Stimulated activated naive B cell treated with anti-CD40 and anti-IgM and Interleukin-4, amounts not matched to agents 10 μg/mL and 1 μg/mL and 100 μg/mL, for 72 hours (primary cell): ENCODE measurements around the gene NIFK.

Experiments
- ATAC-seq, 2 donors: fragments of 150-1000 bp; cut with Tn5 transposase; replicated peaks; 2 replicates each; pipeline ENCODE4 v1.10.0; 2021; ENCODE audit warnings: moderate library complexity in 1 of 2
- DNase-seq: peaks from one replicate; pipeline ENCODE4 v3.0.0; 2021
- H3K27ac Mint-ChIP-seq: one replicate; pipeline ENCODE4 v1.8.0; 2022; ENCODE audit warnings: mild to moderate bottlenecking, mixed read lengths
- H3K27me3 Mint-ChIP-seq, 2 donors: one replicate each; pipeline ENCODE4 v1.8.0; 2022; ENCODE audit warnings: mixed read lengths in 2 of 2
- H3K36me3 Mint-ChIP-seq, 2 donors: one replicate each; pipeline ENCODE4 v1.8.0; 2022; ENCODE audit warnings: mixed read lengths in 2 of 2, mild to moderate bottlenecking in 1 of 2
- H3K4me1 Mint-ChIP-seq, 2 donors: one replicate each; pipeline ENCODE4 v1.8.0; 2022; ENCODE audit warnings: mixed read lengths in 2 of 2, mild to moderate bottlenecking in 1 of 2
- H3K4me3 Mint-ChIP-seq, 2 donors: one replicate each; pipeline ENCODE4 v1.8.0; 2022; ENCODE audit warnings: mild to moderate bottlenecking in 2 of 2, mixed read lengths in 2 of 2, moderate library complexity in 1 of 2
- H3K9me3 Mint-ChIP-seq, 2 donors: one replicate each; pipeline ENCODE4 v1.8.0; 2022; ENCODE audit warnings: mixed read lengths in 2 of 2, mild to moderate bottlenecking in 1 of 2

NIFK gene

DNA sequence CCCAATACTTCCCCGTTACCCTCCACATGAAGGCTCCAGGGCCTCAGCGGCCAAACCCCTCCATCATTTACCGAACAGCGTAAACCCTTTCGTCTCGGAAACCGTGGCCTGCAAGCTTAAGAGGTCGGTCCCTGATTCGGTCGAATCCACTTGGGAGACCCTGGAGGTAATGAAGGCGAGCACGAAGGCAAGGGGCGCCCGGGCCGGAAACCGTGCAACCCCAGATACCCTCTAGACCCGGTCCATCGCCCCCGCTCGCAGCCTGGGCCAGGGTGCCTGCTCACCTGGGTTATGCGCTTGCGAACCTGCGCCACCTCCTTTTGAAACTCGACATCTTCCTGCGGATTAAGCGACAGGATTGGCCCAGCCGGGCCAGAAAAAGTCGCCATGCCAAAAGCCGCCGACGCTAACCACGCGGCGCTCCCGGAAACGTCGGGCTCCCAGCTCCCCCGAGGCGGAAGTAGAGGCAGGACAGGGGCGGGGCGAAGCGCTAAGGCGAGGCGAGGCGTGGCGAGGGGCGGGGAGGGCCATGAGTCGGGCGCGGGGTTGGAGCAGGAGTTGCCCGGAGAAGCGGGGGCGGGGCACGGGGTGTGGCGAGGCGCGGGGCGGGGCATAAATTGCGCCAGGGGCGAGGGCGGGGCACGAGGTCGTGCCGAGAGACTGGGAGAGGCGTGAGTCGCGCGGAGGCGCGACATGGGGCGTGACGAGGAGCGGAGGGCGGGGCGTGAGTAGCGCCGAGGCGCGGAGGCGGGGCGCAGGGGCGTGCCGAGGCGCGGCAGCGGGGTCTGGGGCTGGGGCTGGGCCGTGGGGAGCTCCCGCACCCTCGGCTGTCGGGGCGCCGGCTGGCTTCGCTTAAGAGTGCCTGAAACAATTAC lies at the start of gene NIFK:
NIFK (minus strand) TSS at position 414 of the 875 bp plus-strand sequence; CDS start at position 389, 25 bp downstream.
- Mint-ChIP-seq H3K27me3 (no peaks in the 10 kb centered on the region), H3K9me3 (no peaks in the 10 kb centered on the region), H3K4me3 (peak within 1 kb of the TSS; percentile 95 to 99), H3K27ac (peak within 1 kb of the TSS; percentile 99), H3K4me1 (peaks cover 14 to 30% of the 10 kb centered on the region in 2 donors), H3K36me3 (peaks cover 17 to 24% of the 10 kb centered on the region in 2 donors)
- peak; percentile 94 to 95 for ATAC-seq
- DNase-seq, result peak; percentile 97

DNA sequence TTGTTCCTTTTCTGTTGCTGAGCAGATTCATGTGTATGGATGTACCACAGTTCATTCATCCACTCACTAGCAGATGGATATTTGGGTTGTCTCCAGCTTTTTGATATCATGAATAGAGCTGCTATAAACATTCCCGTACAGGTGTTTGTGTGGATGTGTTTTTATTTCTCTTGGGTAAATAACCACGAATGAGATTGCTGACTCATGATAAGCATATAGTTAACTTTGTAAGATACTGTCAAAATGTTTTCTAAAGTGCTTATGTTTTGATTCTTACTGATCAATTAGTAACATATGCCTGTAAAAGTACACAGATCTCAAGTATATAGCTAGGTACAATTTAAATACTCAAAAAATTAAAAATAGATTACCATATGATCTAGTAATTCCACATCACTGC lies 46.5 kb upstream of the NIFK start:
- Mint-ChIP-seq H3K4me3 (no peak overlapping the region), H3K4me1 (no peaks in the 10 kb centered on the region), H3K27ac (no peak overlapping the region), H3K27me3 (peaks cover 3 to 22% of the 10 kb centered on the region in 2 donors), H3K36me3 (no peaks in the 10 kb centered on the region), H3K9me3 (no peaks in the 10 kb centered on the region)
- ATAC-seq, result no peak
- DNase-seq, result no peak

DNA sequence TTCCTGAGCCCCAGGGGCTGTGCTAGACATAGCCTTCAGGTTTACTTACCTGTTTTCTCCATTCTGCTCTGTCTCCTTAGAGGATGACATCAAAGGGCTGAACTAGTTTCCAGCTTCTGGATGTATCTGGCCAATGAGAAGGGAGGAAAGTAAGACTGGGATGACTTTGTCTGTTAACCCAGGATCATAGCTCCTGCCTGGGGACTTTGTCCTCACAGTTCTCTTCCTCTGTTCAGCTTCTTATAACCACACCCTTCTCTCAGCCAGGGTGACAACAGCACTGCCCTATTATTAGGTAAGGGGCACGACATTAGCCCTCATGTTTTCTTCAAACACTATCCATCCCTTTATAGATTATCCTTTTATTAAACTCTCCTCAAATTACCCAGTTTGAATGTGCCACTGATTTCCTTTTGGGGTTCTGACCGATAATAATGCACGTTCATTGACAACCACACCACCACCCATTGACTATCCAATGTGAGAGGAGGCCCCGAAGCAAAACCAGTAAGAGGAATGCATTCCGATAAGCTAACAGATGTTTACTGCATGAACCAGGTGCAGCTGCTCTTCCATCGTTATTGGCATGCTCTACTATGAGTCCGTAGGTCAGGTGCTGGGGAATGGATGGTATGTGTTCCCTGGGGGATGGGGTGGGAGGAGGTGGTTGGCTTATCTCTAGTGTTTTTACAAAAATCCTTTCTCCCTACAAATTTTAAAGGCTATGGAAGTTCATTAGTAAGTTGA lies 42.2 kb upstream of the NIFK start:
- Mint-ChIP-seq H3K9me3 (no peaks in the 10 kb centered on the region), H3K27ac (no peak overlapping the region), H3K4me1 (peaks cover 0 to 1% of the 10 kb centered on the region in 2 donors), H3K27me3 (peaks cover 0 to 5% of the 10 kb centered on the region in 2 donors), H3K4me3 (no peak overlapping the region), H3K36me3 (no peaks in the 10 kb centered on the region)
- ATAC-seq (no peak), DNase-seq (no peak)

DNA sequence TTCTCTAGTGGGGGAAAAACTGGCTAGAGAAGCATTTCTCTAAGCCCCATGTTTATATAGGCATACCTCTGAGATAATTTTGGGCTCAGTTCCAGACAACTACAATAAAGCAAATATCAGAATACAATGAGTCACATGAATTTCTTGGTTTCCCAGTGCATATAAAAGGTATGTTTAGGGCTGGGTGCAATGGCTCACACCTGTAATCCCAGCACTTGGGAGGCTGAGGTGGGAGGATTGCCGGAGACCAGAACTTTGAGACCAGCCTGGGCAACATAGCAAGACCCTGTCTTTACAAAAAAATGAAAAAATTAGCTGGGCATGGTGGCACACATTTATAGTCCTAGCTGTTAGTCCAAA lies 41.0 kb upstream of the NIFK start:
- Mint-ChIP-seq H3K27ac (no peak overlapping the region), H3K4me3 (no peak overlapping the region), H3K36me3 (peaks cover 0 to 3% of the 10 kb centered on the region in 2 donors), H3K27me3 (no peaks in the 10 kb centered on the region), H3K4me1 (peaks cover 0 to 1% of the 10 kb centered on the region in 2 donors), H3K9me3 (no peaks in the 10 kb centered on the region)
- ATAC-seq, result no peak
- no peak for DNase-seq

DNA sequence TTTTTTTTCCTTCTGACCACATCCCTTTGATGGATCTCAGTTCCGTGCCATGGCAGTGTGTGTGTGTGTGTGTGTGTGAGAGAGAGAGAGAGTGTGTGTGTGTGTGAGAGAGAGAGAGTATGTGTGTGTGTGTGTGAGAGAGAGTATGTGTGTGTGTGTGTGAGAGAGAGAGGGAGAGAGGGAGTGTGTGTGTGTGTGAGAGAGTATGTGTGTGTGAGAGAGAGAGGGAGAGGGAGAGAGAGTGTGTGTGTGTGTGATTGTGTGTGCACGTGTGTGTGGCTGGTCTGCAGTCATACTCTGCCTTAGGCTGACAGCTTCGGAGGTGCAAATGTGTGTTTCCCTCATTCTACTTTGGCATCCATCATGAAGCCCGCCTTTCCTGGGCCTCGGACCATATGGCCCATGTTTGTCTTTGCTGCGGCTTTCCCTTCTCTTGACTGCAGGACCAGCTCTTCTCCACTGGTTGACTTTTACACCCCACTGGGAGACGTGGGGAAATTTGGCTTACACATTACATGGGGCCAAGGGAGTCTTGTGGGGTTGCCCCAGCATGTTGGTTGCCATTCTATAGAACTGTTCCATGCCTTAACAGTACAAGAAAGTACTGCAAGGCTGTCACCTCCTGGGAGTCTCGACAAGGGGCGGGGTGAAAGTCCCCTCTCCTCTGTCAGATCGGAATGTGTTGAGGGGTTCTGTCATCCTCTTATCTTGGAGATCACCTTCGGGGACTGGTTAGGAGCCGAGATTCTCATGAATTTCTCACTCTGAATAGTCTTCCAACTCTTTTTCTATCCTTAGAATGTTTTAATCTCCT lies 40.4 kb upstream of the NIFK start:
- Mint-ChIP-seq H3K27ac (no peak overlapping the region), H3K4me1 (peaks cover 0 to 1% of the 10 kb centered on the region in 2 donors), H3K4me3 (no peak overlapping the region), H3K36me3 (peaks cover 0 to 3% of the 10 kb centered on the region in 2 donors), H3K27me3 (no peaks in the 10 kb centered on the region), H3K9me3 (no peaks in the 10 kb centered on the region)
- DNase-seq (no peak), ATAC-seq (no peak)

DNA sequence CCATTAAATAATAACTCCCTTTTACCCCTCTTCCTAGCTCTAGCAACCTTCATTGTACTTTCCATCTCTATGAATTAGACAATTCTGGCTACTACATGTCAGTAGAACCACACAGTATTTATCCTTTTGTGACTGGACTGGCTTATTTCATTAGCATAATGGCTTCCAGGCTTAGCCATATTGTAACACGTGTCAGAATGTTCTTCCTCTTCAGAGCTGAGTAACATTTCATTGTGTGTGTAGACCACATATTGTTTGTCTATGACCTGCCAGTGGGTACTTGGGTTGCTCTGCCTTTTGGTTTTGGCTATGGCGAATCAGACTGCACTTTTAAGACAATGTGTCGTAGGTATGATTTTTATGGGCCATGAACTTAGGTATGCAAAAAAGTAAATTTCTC lies 39.7 kb upstream of the NIFK start:
- DNase-seq, result no peak
- H3K9me3 Mint-ChIP-seq, result no peaks in the 10 kb centered on the region
- no peak overlapping the region for H3K4me3 Mint-ChIP-seq
- H3K27me3 Mint-ChIP-seq, result no peaks in the 10 kb centered on the region
- H3K36me3 Mint-ChIP-seq, result peaks cover 3 to 9% of the 10 kb centered on the region in 2 donors
- peak in 1 of 2 donors; percentile 27 for ATAC-seq
- H3K27ac Mint-ChIP-seq, result no peak overlapping the region
- peaks cover 0 to 1% of the 10 kb centered on the region in 2 donors for H3K4me1 Mint-ChIP-seq

GRCh38 chr2:121774235-121774634 lies 37.6 kb upstream of the NIFK start:
- Mint-ChIP-seq H3K4me1 (peaks cover 0 to 1% of the 10 kb centered on the region in 2 donors), H3K27me3 (no peaks in the 10 kb centered on the region), H3K9me3 (no peaks in the 10 kb centered on the region), H3K36me3 (peaks cover 9 to 18% of the 10 kb centered on the region in 2 donors), H3K27ac (no peak overlapping the region), H3K4me3 (no peak overlapping the region)
- no peak for DNase-seq
- no peak for ATAC-seq

DNA sequence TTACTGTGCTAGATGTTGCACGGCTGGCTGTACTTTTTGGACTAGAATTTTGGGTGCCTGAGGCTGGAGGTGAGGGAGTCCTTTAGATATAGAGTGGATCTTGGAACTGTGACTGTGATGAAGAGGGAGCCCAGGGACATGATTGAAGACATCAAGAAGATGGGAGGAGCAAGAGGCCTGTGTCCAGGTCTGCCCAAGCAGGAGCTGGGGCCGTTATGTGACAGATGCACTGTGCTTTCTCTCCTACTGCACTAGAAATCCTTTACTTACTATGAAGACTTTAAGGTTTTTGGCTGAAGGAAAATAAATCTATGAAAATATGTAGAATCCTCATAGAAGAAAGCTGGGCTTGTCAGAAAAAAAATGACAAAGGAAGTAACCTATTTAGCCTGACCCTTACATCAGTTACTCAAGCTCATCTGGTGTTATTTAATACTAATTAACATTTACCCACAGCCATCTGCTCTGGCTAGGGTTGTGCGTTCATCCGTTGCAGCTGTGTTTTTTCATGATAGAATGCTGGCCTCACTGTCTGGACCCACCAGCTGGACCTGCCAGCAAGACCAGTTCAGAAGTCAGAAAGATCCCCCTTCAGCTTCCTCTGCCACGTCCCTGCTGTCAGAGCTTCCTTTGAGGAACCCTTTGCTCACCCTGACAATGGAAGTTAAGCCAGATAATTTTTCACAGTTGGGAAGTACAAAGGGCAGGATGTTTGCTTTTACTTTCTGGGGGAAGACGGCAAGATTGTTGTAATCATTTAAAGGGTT lies 35.5 kb upstream of the NIFK start:
- Mint-ChIP-seq H3K4me3 (no peak overlapping the region), H3K27me3 (no peaks in the 10 kb centered on the region), H3K9me3 (no peaks in the 10 kb centered on the region), H3K36me3 (peaks cover 12 to 33% of the 10 kb centered on the region in 2 donors), H3K27ac (no peak overlapping the region), H3K4me1 (peaks cover 0 to 1% of the 10 kb centered on the region in 2 donors)
- DNase-seq (no peak), ATAC-seq (no peak)

- DNase-seq (no peak), ATAC-seq (no peak)
- Mint-ChIP-seq H3K4me1 (no peaks in the 10 kb centered on the region), H3K4me3 (no peak overlapping the region), H3K27ac (no peak overlapping the region), H3K27me3 (no peaks in the 10 kb centered on the region), H3K36me3 (peaks cover 23 to 57% of the 10 kb centered on the region in 2 donors), H3K9me3 (no peaks in the 10 kb centered on the region)
Measured at GRCh38 chr2:121768143-121768755, 31.6 kb upstream of the NIFK start.

- Mint-ChIP-seq H3K27me3 (no peaks in the 10 kb centered on the region), H3K9me3 (no peaks in the 10 kb centered on the region), H3K36me3 (peaks cover 24 to 56% of the 10 kb centered on the region in 2 donors), H3K4me1 (no peaks in the 10 kb centered on the region), H3K4me3 (no peak overlapping the region), H3K27ac (no peak overlapping the region)
- DNase-seq (no peak), ATAC-seq (no peak)
Measured at GRCh38 chr2:121766624-121767023, 29.9 kb upstream of the NIFK start.

- H3K9me3 Mint-ChIP-seq, result no peaks in the 10 kb centered on the region
Measured at GRCh38 chr2:121764681-121765228, 28.1 kb upstream of the NIFK start.

GRCh38 chr2:121755237-121756111 lies 18.8 kb upstream of the NIFK start, which contains the start of gene TSN:
TSN (plus strand) TSS chr2:121755651; CDS start chr2:121755780, 129 bp downstream.
- Mint-ChIP-seq H3K27ac (peak within 1 kb of the TSS; percentile 95), H3K27me3 (no peaks in the 10 kb centered on the region), H3K4me3 (peak within 1 kb of the TSS; percentile 88 to 93), H3K36me3 (peaks cover 4 to 7% of the 10 kb centered on the region in 2 donors), H3K9me3 (no peaks in the 10 kb centered on the region), H3K4me1 (peaks cover 5 to 24% of the 10 kb centered on the region in 2 donors)
- DNase-seq (peak; percentile 96), ATAC-seq (peak; percentile 98 to 99)

More at GRCh38 chr2:121764681-121765228, 28.1 kb upstream of the NIFK start:
- DNase-seq (no peak), ATAC-seq (no peak)
- peaks cover 0 to 7% of the 10 kb centered on the region in 2 donors for H3K4me1 Mint-ChIP-seq
- H3K27me3 Mint-ChIP-seq, result no peaks in the 10 kb centered on the region
- peaks cover 18 to 48% of the 10 kb centered on the region in 2 donors for H3K36me3 Mint-ChIP-seq
- H3K27ac Mint-ChIP-seq, result no peak overlapping the region
- H3K4me3 Mint-ChIP-seq, result no peak overlapping the region
